Mucosa of gallbladder (tissue), 1 donor: ENCODE measurements around the gene KCNMA1. TPM values are rescaled to one million over a fixed set of nuclear protein-coding genes. Genes with fewer than 3 reads are reported as not detected.
"Not testable (repeated sequence)": the region's sequence is repeated elsewhere in the genome, so short reads cannot be mapped to it uniquely, and the experiment has no call there.

Source experiments
- DNase-seq: peaks from one replicate; pipeline ENCODE4 v3.0.0-alpha.2; 2020; ENCODE audit warnings: low spot score
- total RNA-seq: library from RNA; stranded (reverse); gene quantifications from one replicate; pipeline ENCODE4 v1.2.1, GENCODE V29; 2021
- donor health status: DM: no; HTN: no; CAD: no.

Gene KCNMA1
- total RNA-seq, 1 donor from 2014 or later = 101 TPM

GRCh38 chr10:77605466-77605865 lies 32.1 kb downstream of the KCNMA1 start:
- no peak for DNase-seq

GRCh38 chr10:77604941-77605351 lies 32.7 kb downstream of the KCNMA1 start:
- no peak for DNase-seq

GRCh38 chr10:77604063-77604462 lies 33.5 kb downstream of the KCNMA1 start:
- DNase-seq = no peak

DNA sequence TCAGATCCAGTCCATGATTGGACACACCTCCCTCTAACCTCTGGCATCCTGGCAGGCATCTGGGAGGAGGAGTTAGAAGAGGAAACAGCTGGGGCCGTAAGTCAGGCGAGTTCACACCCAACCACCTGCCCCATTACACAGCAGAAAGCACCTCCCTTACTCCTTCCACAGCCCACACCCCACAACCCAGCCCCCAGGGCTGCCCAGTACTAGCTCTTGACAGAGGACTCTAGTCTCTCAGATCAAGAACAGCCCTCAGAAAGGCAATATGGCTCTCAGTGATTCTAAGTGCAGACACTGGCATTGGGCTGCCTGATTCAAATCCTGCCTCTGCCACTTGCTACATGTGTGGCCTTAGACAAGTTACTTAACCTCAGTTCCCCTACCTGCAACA lies 34.1 kb downstream of the KCNMA1 start:
- DNase-seq = no peak

DNA sequence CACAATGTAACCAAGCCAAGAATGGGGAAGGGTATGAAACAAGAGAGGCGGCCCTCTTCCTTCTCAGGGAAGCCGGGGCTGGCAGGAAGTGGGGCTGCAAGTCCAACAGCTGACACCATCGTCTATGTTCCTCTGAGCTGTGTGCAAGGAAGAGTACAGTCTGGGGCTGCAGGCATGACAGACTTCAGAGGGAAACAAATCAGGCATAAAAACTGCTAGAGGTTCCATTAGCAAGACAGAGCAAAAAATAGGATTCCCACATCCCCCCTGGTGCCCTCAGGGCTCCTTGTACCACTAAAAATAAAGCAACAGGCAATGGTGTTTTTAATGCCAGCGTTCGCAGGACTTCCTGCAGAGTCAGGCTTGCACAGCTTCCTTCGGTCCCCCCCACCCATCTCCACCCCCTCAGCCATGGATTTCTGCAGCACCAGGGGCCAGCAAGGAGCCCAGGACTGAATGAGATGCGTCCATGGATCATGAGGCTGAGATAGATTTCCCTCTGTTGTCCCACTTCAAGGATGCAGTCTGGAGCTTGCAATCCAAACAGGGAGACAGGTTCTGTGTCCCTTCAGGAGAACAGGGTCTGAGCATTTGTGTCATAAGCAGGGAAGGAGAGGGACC lies 34.6 kb downstream of the KCNMA1 start:
- no peak for DNase-seq

GRCh38 chr10:77602231-77602912 lies 35.2 kb downstream of the KCNMA1 start:
- no peak for DNase-seq

GRCh38 chr10:77601488-77601887 lies 36.1 kb downstream of the KCNMA1 start:
- DNase-seq = no peak

- DNase-seq = no peak
Observed at GRCh38 chr10:77600640-77601039, 37.0 kb downstream of the KCNMA1 start.

DNA sequence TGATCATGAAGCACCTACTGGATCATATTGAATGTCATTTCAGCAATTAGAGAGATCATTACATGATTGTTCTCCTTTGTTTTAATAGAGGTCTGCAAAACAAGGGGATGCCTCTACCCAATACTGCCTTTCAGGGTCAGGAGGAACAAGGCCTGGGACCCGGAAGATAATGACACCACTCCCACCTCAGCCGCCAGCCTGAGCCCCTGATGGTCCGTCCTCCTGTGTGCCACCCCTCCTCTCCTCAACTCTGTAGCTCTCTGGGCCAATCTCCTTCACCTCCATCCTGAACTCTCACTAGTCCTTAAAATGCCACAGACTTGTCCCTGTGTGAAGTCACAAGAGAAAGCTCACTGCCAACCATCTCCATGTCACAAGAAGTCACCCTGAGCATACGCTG lies 38.0 kb downstream of the KCNMA1 start:
- no peak for DNase-seq

DNA sequence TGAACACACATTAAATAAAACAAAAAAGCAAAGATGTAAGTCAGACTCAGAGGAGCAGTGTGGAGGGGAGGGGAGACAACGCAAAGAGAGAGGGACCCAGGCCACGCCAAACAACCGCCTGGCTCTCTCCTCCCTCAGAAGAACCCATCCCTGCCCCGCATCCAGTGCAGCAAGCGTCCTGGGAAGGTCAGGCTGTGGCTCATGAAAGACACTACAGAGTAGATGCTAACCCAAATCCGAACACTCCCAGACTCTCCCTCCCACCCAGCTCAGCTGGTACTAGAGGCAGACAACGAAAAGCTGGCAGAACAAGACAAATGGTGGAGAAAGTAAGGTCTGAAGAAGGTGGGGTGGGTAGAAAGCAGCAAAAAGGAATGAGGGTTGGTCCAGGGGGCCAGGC lies 39.0 kb downstream of the KCNMA1 start:
- DNase-seq = no peak

- DNase-seq = no peak
Observed at GRCh38 chr10:77597560-77597959, 40.0 kb downstream of the KCNMA1 start.

DNA sequence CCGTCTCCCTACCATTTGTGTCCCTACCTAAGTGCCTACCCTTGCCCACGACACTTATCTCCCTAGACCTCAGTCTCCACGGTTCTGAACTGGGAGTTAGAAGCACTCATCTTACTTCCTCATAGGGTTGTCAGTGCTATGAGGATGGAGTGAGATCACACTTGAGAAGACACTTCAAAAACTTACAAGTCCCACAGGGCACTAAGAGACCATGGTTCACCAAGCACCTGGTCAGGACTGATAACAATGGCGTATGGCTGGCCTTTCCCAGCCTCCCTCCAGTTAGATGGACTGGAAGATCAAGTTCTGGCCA lies 43.2 kb downstream of the KCNMA1 start:
- no peak for DNase-seq

- no peak for DNase-seq
Observed at GRCh38 chr10:77593771-77594470, 43.7 kb downstream of the KCNMA1 start.

- DNase-seq = no peak
Observed at GRCh38 chr10:77592946-77593636, 44.5 kb downstream of the KCNMA1 start.

GRCh38 chr10:77592510-77592909 lies 45.1 kb downstream of the KCNMA1 start:
- no peak for DNase-seq

DNA sequence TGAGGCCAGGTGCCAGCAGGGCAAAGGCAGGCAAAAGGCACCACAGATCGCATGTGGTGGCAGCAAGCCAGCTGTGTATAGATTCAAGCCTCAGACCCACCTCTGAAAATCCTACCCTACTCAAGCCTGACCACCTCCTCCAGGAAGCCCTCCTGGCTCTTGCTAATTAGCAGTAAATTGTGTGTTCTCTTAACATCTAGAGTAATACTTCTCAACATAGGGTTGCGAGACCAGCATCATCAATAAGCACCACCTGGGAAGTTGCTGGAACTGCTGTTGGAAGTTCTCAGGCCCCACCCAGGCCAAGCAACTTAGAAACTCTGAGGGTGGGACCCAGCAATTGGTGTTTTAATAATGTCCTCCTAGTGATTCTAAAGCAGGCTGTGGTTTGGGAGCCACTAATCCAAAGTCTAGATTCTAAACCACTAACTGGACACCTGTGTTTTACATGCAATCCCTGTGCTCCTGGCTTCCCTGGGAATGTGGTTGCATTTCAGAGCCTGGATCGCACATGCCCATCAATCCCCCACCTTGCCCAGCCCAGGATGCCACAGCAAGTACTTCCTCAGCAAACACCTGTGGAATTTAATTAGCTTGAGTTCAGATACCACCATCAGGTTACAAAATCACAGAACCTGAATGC lies 46.2 kb downstream of the KCNMA1 start:
- DNase-seq = no peak

DNA sequence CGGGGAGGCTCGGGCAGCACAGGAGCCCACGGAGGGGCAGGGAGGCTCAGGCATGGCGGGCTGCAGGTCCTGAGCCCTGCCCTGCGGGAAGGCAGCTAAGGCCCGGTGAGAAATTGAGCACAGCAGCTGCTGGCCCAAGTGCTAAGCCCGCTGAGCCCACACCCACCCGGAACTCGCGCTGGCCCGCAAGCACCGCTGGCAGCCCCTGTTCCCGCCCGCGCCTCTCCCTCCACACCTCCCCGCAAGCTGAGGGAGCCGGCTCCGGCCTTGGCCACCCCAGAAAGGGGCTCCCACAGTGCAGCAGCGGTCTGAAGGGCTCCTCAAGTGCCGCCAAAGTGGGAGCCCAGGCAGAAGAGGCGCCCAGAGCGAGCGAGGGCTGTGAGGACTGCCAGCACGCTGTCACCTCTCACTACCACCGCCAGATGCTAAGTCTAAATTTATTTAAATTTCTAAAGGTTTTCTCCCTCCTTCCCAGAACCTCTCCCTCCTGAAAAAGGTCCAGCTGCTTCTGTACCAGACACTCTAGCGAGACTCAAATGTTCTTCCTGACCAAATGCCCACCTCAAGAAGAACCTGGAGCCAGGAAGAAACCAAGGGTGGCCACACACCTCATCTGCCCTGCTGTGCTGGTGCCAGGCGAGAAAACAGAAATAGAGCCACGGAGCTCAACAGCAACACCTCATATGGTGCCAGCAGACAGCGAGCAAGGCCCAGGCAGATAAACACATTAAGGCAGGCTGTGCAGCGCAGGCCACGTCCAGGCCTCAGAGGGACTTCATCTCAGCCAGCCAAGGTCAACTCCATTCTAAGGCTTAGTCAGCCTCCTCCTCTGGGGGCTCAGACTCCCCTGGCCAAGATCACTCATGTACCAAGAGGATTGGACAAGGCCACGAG lies 47.0 kb downstream of the KCNMA1 start:
- DNase-seq = no peak

DNA sequence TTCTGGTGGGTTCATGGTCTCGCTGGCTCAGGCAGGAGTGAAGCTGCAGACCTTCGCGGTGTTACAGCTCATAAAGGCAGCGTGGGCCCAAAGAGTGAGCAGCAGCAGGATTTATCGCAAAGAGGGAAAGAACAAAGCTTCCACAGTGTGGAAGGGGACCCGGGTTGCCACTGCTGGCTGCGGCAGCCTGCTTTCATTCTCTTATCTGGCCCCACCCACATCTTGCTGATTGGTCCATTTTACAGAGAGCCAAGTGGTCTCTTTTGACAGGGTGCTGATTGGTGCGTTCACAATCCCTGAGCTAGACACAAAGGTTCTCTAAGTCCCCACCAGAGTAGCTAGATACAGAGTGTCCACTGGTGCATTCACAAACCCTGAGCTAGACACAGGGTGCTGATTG lies 47.9 kb downstream of the KCNMA1 start:
- DNase-seq = not testable (repeated sequence)

DNA sequence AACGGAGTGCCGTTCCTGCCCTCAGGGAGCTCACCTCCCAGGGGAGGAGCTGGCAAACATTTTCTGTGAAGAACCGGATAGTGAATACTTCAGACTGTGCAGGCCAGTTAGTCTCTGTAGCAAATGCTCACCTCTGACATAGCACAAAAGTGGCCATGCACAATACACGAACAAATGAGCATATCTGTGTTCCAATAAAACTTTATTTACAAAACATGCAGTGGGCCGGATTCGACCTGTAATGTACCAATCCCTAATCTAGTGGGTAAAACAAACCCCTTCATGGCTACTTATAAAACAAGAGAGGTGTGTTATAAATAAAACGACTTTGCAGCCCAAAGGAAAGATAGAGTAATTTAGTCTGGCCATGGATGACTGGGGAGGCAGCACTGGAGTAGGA lies 48.7 kb downstream of the KCNMA1 start:
- no peak for DNase-seq

GRCh38 chr10:77587416-77587790 lies 50.2 kb downstream of the KCNMA1 start:
- no peak for DNase-seq

DNA sequence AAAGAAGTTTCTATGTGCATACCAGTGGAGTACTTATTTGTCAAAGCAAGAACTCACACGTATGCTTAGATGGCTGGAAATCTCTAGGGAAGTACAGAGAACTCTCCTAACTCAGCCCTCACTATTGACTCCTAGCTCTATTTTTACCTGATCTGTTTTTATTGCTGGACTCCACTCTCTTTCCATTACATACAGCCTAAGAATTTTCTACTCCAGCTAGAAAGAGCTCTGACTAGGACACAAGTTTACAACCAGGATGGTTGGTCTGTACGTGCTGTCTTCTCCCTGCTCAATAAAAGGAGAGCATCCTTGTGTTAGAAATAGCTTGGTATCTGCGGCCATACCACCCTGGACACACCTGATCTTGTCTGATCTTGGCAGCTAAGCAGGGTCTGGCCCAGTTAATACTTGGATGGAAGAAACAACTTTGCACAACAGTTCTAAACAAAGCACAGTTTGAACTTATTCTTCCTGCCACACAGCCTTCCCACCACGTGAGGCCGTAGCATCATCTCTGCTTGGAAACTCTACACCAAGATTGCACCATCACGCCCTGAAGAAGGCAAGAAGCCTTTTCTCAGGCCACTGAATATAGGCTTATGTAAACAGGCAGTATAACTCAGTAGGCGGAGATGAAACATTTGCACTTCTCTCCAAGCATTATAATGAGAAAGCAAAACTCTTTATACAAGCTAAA lies 50.7 kb downstream of the KCNMA1 start:
- DNase-seq = peak; percentile 62
